Parathyroid adenoma (tissue), 2 donors: ENCODE measurements around the gene GFY.
A peak's percentile ranks its signal among the peaks of the same experiment; 100 is the strongest.

ENCODE experiments used
- H2AFZ ChIP-seq: fragments of 300-600 bp; sonication (generic); one replicate; pipeline ENCODE4 v1.7.0; 2017; ENCODE audit warnings: antibody characterized with exemption, mild to moderate bottlenecking
- H3K27ac ChIP-seq: fragments of 300-600 bp; sonication (generic); one replicate; pipeline ENCODE4 v1.7.0; 2017
- H3K27me3 ChIP-seq: fragments of 300-600 bp; sonication (generic); one replicate; pipeline ENCODE4 v1.7.0; 2017; ENCODE audit warnings: low read length; ENCODE audit not compliant: control insufficient read depth, insufficient read depth
- H3K36me3 ChIP-seq: fragments of 300-600 bp; sonication (generic); one replicate; pipeline ENCODE4 v1.7.0; 2017; ENCODE audit warnings: low read length; ENCODE audit not compliant: control insufficient read depth, insufficient read depth
- H3K4me1 ChIP-seq: fragments of 300-600 bp; sonication (generic); one replicate; pipeline ENCODE4 v1.7.0; 2017; ENCODE audit warnings: control low read depth
- H3K4me2 ChIP-seq: fragments of 300-600 bp; sonication (generic); one replicate; pipeline ENCODE4 v1.7.0; 2017; ENCODE audit warnings: low read length
- H3K4me3 ChIP-seq: fragments of 300-600 bp; sonication (generic); one replicate; pipeline ENCODE4 v1.7.0; 2017; ENCODE audit warnings: low read depth, low read length
- H3K79me2 ChIP-seq: fragments of 300-600 bp; sonication (generic); one replicate; pipeline ENCODE4 v1.7.0; 2017; ENCODE audit warnings: control low read depth
- H3K9ac ChIP-seq: fragments of 300-600 bp; sonication (generic); one replicate; pipeline ENCODE4 v1.7.0; 2017; ENCODE audit warnings: mild to moderate bottlenecking
- H3K9me3 ChIP-seq: fragments of 300-600 bp; sonication (generic); one replicate; pipeline ENCODE4 v1.7.0; 2017; ENCODE audit warnings: low read length; ENCODE audit not compliant: control insufficient read depth
- CTCF ChIP-seq: fragments of 300-600 bp; sonication (generic); IDR thresholded peaks from one replicate; pipeline ENCODE4 v1.7.0; 2017; ENCODE audit warnings: antibody characterized with exemption, mild to moderate bottlenecking
- donor health status: primary hyperparathyroidism.

The GFY gene

GRCh38 chr19:49396738-49397505 lies 28.3 kb upstream of the GFY start:
- Histone ChIP-seq H3K4me2 (no peak overlapping the region), H3K27ac (no peak overlapping the region)

GRCh38 chr19:49398001-49398615 lies 27.1 kb upstream of the GFY start:
- Histone ChIP-seq H3K4me3 (no peak overlapping the region), H3K27ac (peak overlapping the region; percentile 27), H3K79me2 (no peaks in the 10 kb centered on the region), H2AFZ (peak overlapping the region; percentile 71), H3K4me1 (peaks cover 13% of the 10 kb centered on the region), H3K9ac (no peak overlapping the region), H3K4me2 (peak overlapping the region; percentile 45), H3K36me3 (no peaks in the 10 kb centered on the region), H3K27me3 (no peaks in the 10 kb centered on the region), H3K9me3 (no peaks in the 10 kb centered on the region)
- TF ChIP-seq CTCF, result no peak

More at GRCh38 chr19:49396738-49397505, 28.3 kb upstream of the GFY start:
- TF ChIP-seq CTCF, result no peak
- Histone ChIP-seq H3K27me3 (no peaks in the 10 kb centered on the region), H3K9ac (no peak overlapping the region), H3K36me3 (no peaks in the 10 kb centered on the region), H3K4me1 (peaks cover 13% of the 10 kb centered on the region), H3K4me3 (no peak overlapping the region), H3K79me2 (no peaks in the 10 kb centered on the region), H2AFZ (no peak overlapping the region), H3K9me3 (no peaks in the 10 kb centered on the region)

- peaks cover 22% of the 10 kb centered on the region for H3K4me1 ChIP-seq
- H3K36me3 ChIP-seq, result no peaks in the 10 kb centered on the region
- no peak overlapping the region for H3K4me3 ChIP-seq
- H3K27me3 ChIP-seq, result no peaks in the 10 kb centered on the region
- H3K4me2 ChIP-seq, result no peak overlapping the region
- H3K9me3 ChIP-seq, result no peaks in the 10 kb centered on the region
- no peaks in the 10 kb centered on the region for H3K79me2 ChIP-seq
- no peak for TF ChIP-seq CTCF
- H3K9ac ChIP-seq, result no peak overlapping the region
- H3K27ac ChIP-seq, result peak overlapping the region; percentile 27
- peak overlapping the region; percentile 71 for H2AFZ ChIP-seq
Observed at GRCh38 chr19:49398931-49399330, 26.3 kb upstream of the GFY start.

- H3K4me1 ChIP-seq, result peaks cover 23% of the 10 kb centered on the region
- H3K27ac ChIP-seq, result no peak overlapping the region
- H3K79me2 ChIP-seq, result no peaks in the 10 kb centered on the region
- no peak overlapping the region for H3K4me2 ChIP-seq
- H3K9me3 ChIP-seq, result no peaks in the 10 kb centered on the region
- H3K36me3 ChIP-seq, result no peaks in the 10 kb centered on the region
- TF ChIP-seq CTCF, result no peak
- no peaks in the 10 kb centered on the region for H3K27me3 ChIP-seq
- H3K9ac ChIP-seq, result no peak overlapping the region
- no peak overlapping the region for H2AFZ ChIP-seq
- H3K4me3 ChIP-seq, result no peak overlapping the region
Observed at GRCh38 chr19:49400029-49400428, 25.2 kb upstream of the GFY start.
